ENCODE measurements around the gene VWA5B2.
A peak's percentile ranks its signal among the peaks of the same experiment; 100 is the strongest.

VWA5B2 gene

GRCh38 chr3:184257083-184257915 is 27.9 kb downstream of the VWA5B2 start:
- TF ChIP-seq CTCF (IDR thresholded peaks at IDR 0.05; ENCODE audit: borderline replicate concordance, control extremely low read depth, extremely low read depth, insufficient read depth, missing control alignments) = no peak
- in situ Hi-C loops (cut with MboI; ENCODE audit: low sequenced_read_pairs, unreplicated experiment) = no loop called here
- no peak for DNase-seq (ENCODE audit: low spot score)

GRCh38 chr3:184258926-184259325 is 29.5 kb downstream of the VWA5B2 start:
- in situ Hi-C loops (cut with MboI; ENCODE audit: low sequenced_read_pairs, unreplicated experiment) = no loop called here
- DNase-seq (ENCODE audit: low spot score) = no peak
- TF ChIP-seq CTCF (IDR thresholded peaks at IDR 0.05; ENCODE audit: borderline replicate concordance, control extremely low read depth, extremely low read depth, insufficient read depth, missing control alignments) = no peak

GRCh38 chr3:184259396-184259877 is 30.1 kb downstream of the VWA5B2 start:
- TF ChIP-seq CTCF (IDR thresholded peaks at IDR 0.05; ENCODE audit: borderline replicate concordance, control extremely low read depth, extremely low read depth, insufficient read depth, missing control alignments) = no peak
- DNase-seq (ENCODE audit: low spot score) = no peak
- in situ Hi-C loops (cut with MboI; ENCODE audit: low sequenced_read_pairs, unreplicated experiment) = no loop called here

- in situ Hi-C loops (cut with MboI; ENCODE audit: low sequenced_read_pairs, unreplicated experiment) = no loop called here
- no peak for TF ChIP-seq CTCF (IDR thresholded peaks at IDR 0.05; ENCODE audit: borderline replicate concordance, control extremely low read depth, extremely low read depth, insufficient read depth, missing control alignments)
- peak; percentile 82 for DNase-seq (ENCODE audit: low spot score)
These were observed 30.7 kb downstream of the VWA5B2 start for GRCh38 chr3:184259878-184260723.

- in situ Hi-C loops (cut with MboI; ENCODE audit: low sequenced_read_pairs, unreplicated experiment) = no loop called here
- no peak for TF ChIP-seq CTCF (IDR thresholded peaks at IDR 0.05; ENCODE audit: borderline replicate concordance, control extremely low read depth, extremely low read depth, insufficient read depth, missing control alignments)
- no peak for DNase-seq (ENCODE audit: low spot score)
These were observed 31.4 kb downstream of the VWA5B2 start for GRCh38 chr3:184260724-184261269.

GRCh38 chr3:184261270-184261853 is 32.0 kb downstream of the VWA5B2 start, which contains the start of gene CAMK2N2:
Gene CAMK2N2, minus strand, starts transcription at chr3:184261553. Its CDS starts 268 bp downstream, at chr3:184261285.
- TF ChIP-seq CTCF (IDR thresholded peaks at IDR 0.05; ENCODE audit: borderline replicate concordance, control extremely low read depth, extremely low read depth, insufficient read depth, missing control alignments) = no peak
- in situ Hi-C loops (cut with MboI; ENCODE audit: low sequenced_read_pairs, unreplicated experiment) = no loop called here
- peak; percentile 86 for DNase-seq (ENCODE audit: low spot score)
